Naive thymus-derived CD4-positive, alpha-beta T cell (primary cell): ENCODE measurements around the gene COL5A3. TPM values are rescaled to one million over a fixed set of nuclear protein-coding genes. Genes with fewer than 3 reads are reported as not detected.

Experiments
- ATAC-seq: fragments of 150-1000 bp; cut with Tn5 transposase; 2 replicates; pipeline ENCODE4 v1.10.0; 2021; ENCODE audit warnings: mild to moderate bottlenecking, moderate library complexity
- CTCF ChIA-PET: fragments of 350-600 bp; sonication (Branson Sonifier 250); formaldehyde crosslinking; loops from one replicate; lab custom pipeline; 2021; ENCODE audit warnings: antibody characterized with exemption; lab: Charles Lee
- POLR2A ChIA-PET: fragments of 350-600 bp; sonication (Branson Sonifier 250); formaldehyde crosslinking; loops from one replicate; lab custom pipeline; 2021; ENCODE audit warnings: antibody characterized with exemption, inconsistent platforms; lab: Charles Lee
- DNase-seq, 9 donors: peaks; one replicate each; pipeline versions ENCODE4 v3.0.0 to v3.0.0-alpha.2; 2020 to 2022; ENCODE audit warnings: mixed read lengths in 1 of 9
- H3K27ac ChIP-seq: one replicate; pipeline ENCODE4 v1.7.0; 2013; ENCODE audit warnings: mild to moderate bottlenecking, low read depth, low read length, moderate library complexity
- H3K27me3 ChIP-seq, 2 donors: one replicate each; pipeline ENCODE4 v1.7.0; 2013; ENCODE audit warnings: low read length in 2 of 2, mild to moderate bottlenecking in 2 of 2, moderate library complexity in 2 of 2; ENCODE audit not compliant: control insufficient read depth in 2 of 2, insufficient read depth in 2 of 2
- H3K36me3 ChIP-seq, 3 experiments: 1 replicate in 2 of 3; 2 replicates in 1 of 3; pipeline ENCODE4 v1.7.0; 2013; ENCODE audit warnings: low read length in 3 of 3, mild to moderate bottlenecking in 3 of 3, moderate library complexity in 1 of 3; ENCODE audit not compliant: insufficient read depth in 3 of 3, control insufficient read depth in 2 of 3
- H3K4me1 ChIP-seq, 2 donors: one replicate each; pipeline ENCODE4 v1.7.0; 2013; ENCODE audit warnings: low read length in 2 of 2, mild to moderate bottlenecking in 2 of 2, moderate library complexity in 1 of 2; ENCODE audit not compliant: control insufficient read depth in 2 of 2, insufficient read depth in 2 of 2
- H3K4me3 ChIP-seq: 2 replicates; pipeline ENCODE4 v1.7.0; 2013; ENCODE audit warnings: mild to moderate bottlenecking, low read length
- H3K9me3 ChIP-seq, 3 experiments: 1 replicate in 2 of 3; 2 replicates in 1 of 3; pipeline ENCODE4 v1.7.0; 2013; ENCODE audit warnings: low read length in 3 of 3; ENCODE audit not compliant: control insufficient read depth in 2 of 3
- H3K27ac Mint-ChIP-seq, 9 donors: one replicate each; pipeline ENCODE4 v1.8.0; 2020 to 2022; ENCODE audit warnings: mixed read lengths in 9 of 9, mild to moderate bottlenecking in 8 of 9, moderate library complexity in 5 of 9, inconsistent platforms in 2 of 9
- H3K27me3 Mint-ChIP-seq, 5 donors: one replicate each; pipeline ENCODE4 v1.8.0; 2021 to 2022; ENCODE audit warnings: mixed read lengths in 5 of 5, mild to moderate bottlenecking in 1 of 5
- H3K36me3 Mint-ChIP-seq, 5 donors: one replicate each; pipeline ENCODE4 v1.8.0; 2020 to 2022; ENCODE audit warnings: mixed read lengths in 5 of 5, mild to moderate bottlenecking in 3 of 5, inconsistent platforms in 1 of 5
- H3K4me1 Mint-ChIP-seq, 7 donors: one replicate each; pipeline ENCODE4 v1.8.0; 2020 to 2022; ENCODE audit warnings: mixed read lengths in 7 of 7, mild to moderate bottlenecking in 3 of 7, inconsistent platforms in 1 of 7
- H3K4me3 Mint-ChIP-seq, 10 donors: one replicate each; pipeline ENCODE4 v1.8.0; 2020 to 2022; ENCODE audit warnings: mild to moderate bottlenecking in 10 of 10, mixed read lengths in 10 of 10, moderate library complexity in 6 of 10, inconsistent platforms in 2 of 10
- H3K9me3 Mint-ChIP-seq, 11 donors: one replicate each; pipeline ENCODE4 v1.8.0; 2020 to 2022; ENCODE audit warnings: mixed read lengths in 11 of 11, mild to moderate bottlenecking in 4 of 11, inconsistent platforms in 1 of 11, moderate library complexity in 1 of 11
- intact Hi-C, 2 donors: fragments of 100-400 bp; cut with micrococcal nuclease; formaldehyde crosslinking; loops; one replicate each; pipeline ENCODE4 v1.15.1; 2023
- microRNA-seq: library from miRNA; unstranded; fragments of <30 nt; microRNA quantifications from one replicate; pipeline ENCODE4 v1.2.0, GENCODE V29; 2022; ENCODE audit warnings: borderline microRNAs expressed
- polyA plus RNA-seq, 2 donors: library from polyadenylated mRNA; unstranded; fragments of 300-500 nt; fragmentation: Illumina TruSeq; gene quantifications; one replicate each; pipeline ENCODE4 v1.2.3, GENCODE V29; 2021
- total RNA-seq, 6 experiments: library from RNA in 5 of 6; stranded (reverse) in 5 of 6; gene quantifications; 1 replicate in 5 of 6; 2 replicates in 1 of 6; pipeline ENCODE4 v1.2.3 and lab custom pipeline; 2021 to 2026

Gene COL5A3
- total and polyA plus RNA-seq, 7 experiments from 2014 or later: 0.05 to 1.9 (median 0.09) TPM; not detected in 3

- DNase-seq: no peak
- Histone ChIP-seq H3K27ac (no peak overlapping the region), H3K27me3 (peaks cover 0 to 13% of the 10 kb centered on the region in 2 donors), H3K4me3 (no peak overlapping the region), H3K36me3 (no peaks in the 10 kb centered on the region), H3K9me3 (no peaks in the 10 kb centered on the region), H3K4me1 (peaks cover 3 to 5% of the 10 kb centered on the region in 2 donors)
- no peaks in the 10 kb centered on the region for H3K36me3 Mint-ChIP-seq
- H3K4me1 Mint-ChIP-seq: peaks cover 0 to 10% (median 6%) of the 10 kb centered on the region in 7 donors
- no peaks in the 10 kb centered on the region for H3K9me3 Mint-ChIP-seq
- no peak for ATAC-seq
- no peak overlapping the region for H3K27ac Mint-ChIP-seq
- ChIA-PET POLR2A (interaction anchor here (0.5 kb wide), 1 partner anchor 28 kb away, joined by 3 read pairs; no protein-coding TSS in a partner anchor), CTCF (no interaction called here)
- intact Hi-C loops: loop anchor here in 1 of 2 donors (5.0 kb wide), 2 partner anchors 43 to 773 kb away; no protein-coding TSS in a partner anchor
- H3K27me3 Mint-ChIP-seq: peaks cover 0 to 15% (median 6%) of the 10 kb centered on the region in 5 donors
- no peak overlapping the region for H3K4me3 Mint-ChIP-seq
These were observed 99.7 kb downstream of the COL5A3 start for GRCh38 chr19:9910625-9911024.

Small RNA genes within 50 kb of the gene (microRNA-seq; reads per million reads assigned to microRNA genes)
- not detected for gene MIR5589

Other genes starting within 250 kb of the COL5A3 start
- 10 to 100 TPM in 3 of 5 experiments, 1 to 10 TPM in 2; 5.1 to 24.8 (median 13.0) TPM for gene ZNF846, start 241.8 kb downstream of the COL5A3 start, total RNA-seq
- gene ZNF846, start 241.8 kb downstream of the COL5A3 start, polyA plus RNA-seq: 10 to 100 TPM in 1 of 2 donors, 1 to 10 TPM in 1; 6.2 to 10.0 TPM
- gene FBXL12, start 191.4 kb downstream of the COL5A3 start, total RNA-seq: 10 to 100 TPM; 16.8 to 36.2 (median 34.0) TPM
- 10 to 100 TPM in 1 of 2 donors, 1 to 10 TPM in 1; 8.5 to 16.1 TPM for gene FBXL12, start 191.4 kb downstream of the COL5A3 start, polyA plus RNA-seq
- gene UBL5, start 182.6 kb downstream of the COL5A3 start, total RNA-seq: 100 to 1,000 TPM; 182 to 375 (median 198) TPM
- 100 to 1,000 TPM; 613 to 717 TPM for gene UBL5, start 182.6 kb downstream of the COL5A3 start, polyA plus RNA-seq
- 10 to 100 TPM; 41.4 to 93.2 (median 61.1) TPM for gene PIN1, start 175.2 kb downstream of the COL5A3 start, total RNA-seq
- gene PIN1, start 175.2 kb downstream of the COL5A3 start, polyA plus RNA-seq: 10 to 100 TPM; 88.9 to 94.7 TPM
- gene OLFM2, start 74.0 kb downstream of the COL5A3 start, total RNA-seq: 10 to 100 TPM in 3 of 5 experiments, 1 to 10 TPM in 2; 6.2 to 19.4 (median 14.9) TPM
- gene OLFM2, start 74.0 kb downstream of the COL5A3 start, polyA plus RNA-seq: 10 to 100 TPM in 1 of 2 donors, 1 to 10 TPM in 1; 9.2 to 15.9 TPM
- not detected for gene RDH8, start 3.0 kb upstream of the COL5A3 start, total RNA-seq
- not detected for gene RDH8, start 3.0 kb upstream of the COL5A3 start, polyA plus RNA-seq
- gene SHFL, start 75.8 kb upstream of the COL5A3 start, total RNA-seq: 100 to 1,000 TPM in 3 of 5 experiments, 10 to 100 TPM in 2; 67.8 to 112 (median 102) TPM
- 10 to 100 TPM; 37.0 to 52.0 TPM for gene SHFL, start 75.8 kb upstream of the COL5A3 start, polyA plus RNA-seq
- gene ANGPTL6, start 92.2 kb upstream of the COL5A3 start, total RNA-seq: 1 to 10 TPM in 3 of 5 experiments, under 1 TPM in 2; 0.68 to 1.7 (median 1.0) TPM
- gene ANGPTL6, start 92.2 kb upstream of the COL5A3 start, polyA plus RNA-seq: under 1 TPM; 0.23 to 0.48 TPM
- gene PPAN, start 95.9 kb upstream of the COL5A3 start, total RNA-seq: 100 to 1,000 TPM in 4 of 5 experiments, 10 to 100 TPM in 1; 87.6 to 122 (median 109) TPM
- 10 to 100 TPM; 24.9 to 46.6 TPM for gene PPAN, start 95.9 kb upstream of the COL5A3 start, polyA plus RNA-seq
- gene P2RY11, start 101.2 kb upstream of the COL5A3 start, total RNA-seq: 10 to 100 TPM; 41.0 to 89.3 (median 58.9) TPM
- gene P2RY11, start 101.2 kb upstream of the COL5A3 start, polyA plus RNA-seq: 1 to 10 TPM; 2.7 to 3.1 TPM
- 100 to 1,000 TPM; 242 to 356 (median 328) TPM for gene EIF3G, start 109.4 kb upstream of the COL5A3 start, total RNA-seq
- gene EIF3G, start 109.4 kb upstream of the COL5A3 start, polyA plus RNA-seq: 100 to 1,000 TPM; 240 to 294 TPM
- gene DNMT1, start 184.4 kb upstream of the COL5A3 start, total RNA-seq: 100 to 1,000 TPM; 175 to 334 (median 194) TPM
- 100 to 1,000 TPM; 113 to 153 TPM for gene DNMT1, start 184.4 kb upstream of the COL5A3 start, polyA plus RNA-seq
- 1 to 10 TPM; 3.4 to 6.8 (median 5.2) TPM for gene S1PR2, start 220.8 kb upstream of the COL5A3 start, total RNA-seq
- under 1 TPM; 0.64 to 0.81 TPM for gene S1PR2, start 220.8 kb upstream of the COL5A3 start, polyA plus RNA-seq
- 10 to 100 TPM; 36.8 to 70.5 (median 43.0) TPM for gene MRPL4, start 241.7 kb upstream of the COL5A3 start, total RNA-seq
- 10 to 100 TPM; 24.9 to 34.1 TPM for gene MRPL4, start 241.7 kb upstream of the COL5A3 start, polyA plus RNA-seq